ENCODE measurements around the gene FREM2. TPM values are rescaled to one million over a fixed set of nuclear protein-coding genes. Genes with fewer than 3 reads are reported as not detected.

Gene FREM2
- total RNA-seq, 4 donors from 2014 or later, result 10.8 to 18.0 (median 12.7) TPM

GRCh38 chr13:38898481-38898880, 211.6 kb downstream of the FREM2 start:
- Histone ChIP-seq H3K9me3 (peaks cover 0 to 11% (median 0%) of the 10 kb centered on the region in 4 donors), H3K4me1 (no peaks in the 10 kb centered on the region), H3K27ac (no peak overlapping the region), H3K36me3 (no peaks in the 10 kb centered on the region), H3K27me3 (no peaks in the 10 kb centered on the region), H3K4me3 (no peak overlapping the region)
- TF ChIP-seq, protein P1, sequence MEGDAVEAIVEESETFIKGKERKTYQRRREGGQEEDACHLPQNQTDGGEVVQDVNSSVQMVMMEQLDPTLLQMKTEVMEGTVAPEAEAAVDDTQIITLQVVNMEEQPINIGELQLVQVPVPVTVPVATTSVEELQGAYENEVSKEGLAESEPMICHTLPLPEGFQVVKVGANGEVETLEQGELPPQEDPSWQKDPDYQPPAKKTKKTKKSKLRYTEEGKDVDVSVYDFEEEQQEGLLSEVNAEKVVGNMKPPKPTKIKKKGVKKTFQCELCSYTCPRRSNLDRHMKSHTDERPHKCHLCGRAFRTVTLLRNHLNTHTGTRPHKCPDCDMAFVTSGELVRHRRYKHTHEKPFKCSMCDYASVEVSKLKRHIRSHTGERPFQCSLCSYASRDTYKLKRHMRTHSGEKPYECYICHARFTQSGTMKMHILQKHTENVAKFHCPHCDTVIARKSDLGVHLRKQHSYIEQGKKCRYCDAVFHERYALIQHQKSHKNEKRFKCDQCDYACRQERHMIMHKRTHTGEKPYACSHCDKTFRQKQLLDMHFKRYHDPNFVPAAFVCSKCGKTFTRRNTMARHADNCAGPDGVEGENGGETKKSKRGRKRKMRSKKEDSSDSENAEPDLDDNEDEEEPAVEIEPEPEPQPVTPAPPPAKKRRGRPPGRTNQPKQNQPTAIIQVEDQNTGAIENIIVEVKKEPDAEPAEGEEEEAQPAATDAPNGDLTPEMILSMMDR (IDR thresholded peaks at IDR 0.05), result no peak
- TF ChIP-seq POLR2A (IDR thresholded peaks at IDR 0.05) (no peak), EP300 (IDR thresholded peaks at IDR 0.05) (no peak)
- 61 to 72% methylated on average over 2 of the region's 2 CpGs for WGBS, 2 donors
- no peak for DNase-seq (ENCODE audit: low spot score in 2 of 2)

- no peaks in the 10 kb centered on the region for H3K4me1 ChIP-seq
- DNase-seq (ENCODE audit: low spot score in 2 of 2), result no peak
- peaks cover 0 to 1% (median 0%) of the 10 kb centered on the region in 4 donors for H3K9me3 ChIP-seq
- no peak overlapping the region for H3K4me3 ChIP-seq
- no peak for TF ChIP-seq POLR2A (IDR thresholded peaks at IDR 0.05)
- no peak for TF ChIP-seq EP300 (IDR thresholded peaks at IDR 0.05)
- TF ChIP-seq, protein P1 (IDR thresholded peaks at IDR 0.05), result no peak
- no peak overlapping the region for H3K27ac ChIP-seq
- H3K36me3 ChIP-seq, result no peaks in the 10 kb centered on the region
- 65 to 72% methylated on average over 4 of the region's 4 CpGs for WGBS, 2 donors
- H3K27me3 ChIP-seq, result no peaks in the 10 kb centered on the region
These were observed 212.7 kb downstream of the FREM2 start for GRCh38 chr13:38899571-38899970.

GRCh38 chr13:38900188-38900587, 213.3 kb downstream of the FREM2 start:
- no peaks in the 10 kb centered on the region for H3K36me3 ChIP-seq
- H3K4me1 ChIP-seq, result no peaks in the 10 kb centered on the region
- no peak for DNase-seq (ENCODE audit: low spot score in 2 of 2)
- no peaks in the 10 kb centered on the region for H3K9me3 ChIP-seq
- no peak overlapping the region for H3K27ac ChIP-seq
- no peak overlapping the region for H3K4me3 ChIP-seq
- WGBS, 2 donors, result 62 to 70% methylated on average over 3 of the region's 3 CpGs
- no peaks in the 10 kb centered on the region for H3K27me3 ChIP-seq
- no peak for TF ChIP-seq POLR2A (IDR thresholded peaks at IDR 0.05)
- no peak for TF ChIP-seq EP300 (IDR thresholded peaks at IDR 0.05)
- TF ChIP-seq, protein P1 (IDR thresholded peaks at IDR 0.05), result no peak

- TF ChIP-seq EP300 (IDR thresholded peaks at IDR 0.05) (no peak), POLR2A (IDR thresholded peaks at IDR 0.05) (no peak)
- TF ChIP-seq, protein P1 (IDR thresholded peaks at IDR 0.05), result no peak
- 94 to 98% methylated on average over 1 of the region's 1 CpG for WGBS, 2 donors
- H3K27me3 ChIP-seq, result no peaks in the 10 kb centered on the region
These were observed 215.7 kb downstream of the FREM2 start for GRCh38 chr13:38902551-38902950.

GRCh38 chr13:38905081-38905480, 218.2 kb downstream of the FREM2 start:
- Histone ChIP-seq H3K36me3 (no peaks in the 10 kb centered on the region), H3K4me1 (no peaks in the 10 kb centered on the region), H3K27me3 (no peaks in the 10 kb centered on the region), H3K9me3 (no peaks in the 10 kb centered on the region), H3K4me3 (no peak overlapping the region), H3K27ac (no peak overlapping the region)
- no peak for DNase-seq (ENCODE audit: low spot score in 2 of 2)
- WGBS, 2 donors, result 80 to 83% methylated on average over 3 of the region's 3 CpGs
- TF ChIP-seq POLR2A (IDR thresholded peaks at IDR 0.05) (no peak), EP300 (IDR thresholded peaks at IDR 0.05) (no peak)
- TF ChIP-seq, protein P1 (IDR thresholded peaks at IDR 0.05), result no peak

More at GRCh38 chr13:38902551-38902950, 215.7 kb downstream of the FREM2 start:
- no peak overlapping the region for H3K4me3 ChIP-seq
- H3K36me3 ChIP-seq, result no peaks in the 10 kb centered on the region
- H3K27ac ChIP-seq, result no peak overlapping the region
- no peaks in the 10 kb centered on the region for H3K9me3 ChIP-seq
- DNase-seq (ENCODE audit: low spot score in 2 of 2), result no peak
- H3K4me1 ChIP-seq, result no peaks in the 10 kb centered on the region
